ENCODE data around the gene GGA1.
A peak's percentile ranks its signal among the peaks of the same experiment; 100 is the strongest.
"Not testable (repeated sequence)": the region's sequence is repeated elsewhere in the genome, so short reads cannot be mapped to it uniquely, and the experiment has no call there.

Gene GGA1

DNA sequence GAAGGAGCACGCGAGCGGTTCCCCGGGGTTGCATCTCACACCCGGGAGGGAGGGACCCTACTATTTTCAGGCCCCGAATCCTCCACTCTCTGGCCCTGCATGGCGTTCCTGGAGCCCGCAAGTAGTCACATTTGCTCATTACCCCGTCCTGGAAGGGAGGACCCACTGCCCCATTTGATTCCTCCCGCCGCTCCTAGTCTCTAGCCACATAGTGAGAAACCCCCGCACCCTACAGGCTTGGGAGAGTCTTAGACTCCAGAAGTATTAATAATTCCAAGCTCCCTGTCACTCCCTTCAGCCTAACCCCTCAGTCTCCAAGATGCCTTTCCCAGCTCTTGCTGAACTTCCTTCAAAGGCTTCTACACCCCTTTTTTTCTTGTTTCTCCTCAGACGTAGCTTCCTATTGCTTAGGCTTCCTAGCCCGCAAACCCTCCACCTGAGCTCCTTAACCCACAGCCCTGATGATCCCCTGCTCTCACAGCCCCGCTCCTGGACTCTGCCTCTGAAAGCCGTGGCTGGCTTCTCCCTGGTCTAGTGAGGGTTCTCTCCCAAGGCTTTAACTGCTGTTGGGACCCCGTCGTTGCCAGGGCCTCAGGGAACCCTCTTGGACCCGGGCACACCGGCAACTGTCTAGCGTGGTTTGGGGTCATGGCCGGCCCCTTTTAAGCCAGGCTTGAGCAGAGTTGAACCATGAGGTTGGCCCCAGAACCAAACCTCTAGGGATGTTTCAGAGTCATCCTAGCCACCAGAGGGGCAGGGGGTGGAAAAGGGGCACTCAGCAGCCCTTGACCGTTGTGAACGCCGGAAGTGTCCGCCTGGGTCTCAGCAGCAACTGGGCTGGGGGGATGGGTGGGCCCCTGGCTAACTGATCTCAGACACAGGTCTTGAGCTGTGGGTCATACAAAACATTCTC lies 862 bp downstream of the GGA1 start:
- no peak for DNase-seq (ENCODE audit: low read depth in 2 of 3, low spot score in 2 of 3)

DNA sequence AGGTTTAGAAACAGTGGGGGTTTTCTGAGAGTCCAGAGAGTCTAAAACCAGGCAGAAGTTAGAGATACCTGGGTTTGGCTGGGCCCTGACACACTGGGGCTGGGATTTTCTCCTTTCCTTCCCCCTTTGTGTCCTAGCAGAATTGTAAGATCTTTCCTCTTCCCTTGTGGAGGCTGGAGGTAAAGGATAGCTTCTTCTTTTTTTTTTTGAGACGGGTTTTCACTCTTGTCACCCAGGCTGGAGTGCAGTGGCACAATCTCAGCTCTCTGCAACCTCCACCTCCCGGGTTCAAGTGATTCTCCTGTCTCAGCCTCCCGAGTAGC lies 1.5 kb downstream of the GGA1 start:
- not testable (repeated sequence) for DNase-seq (ENCODE audit: low read depth in 2 of 3, low spot score in 2 of 3)

DNA sequence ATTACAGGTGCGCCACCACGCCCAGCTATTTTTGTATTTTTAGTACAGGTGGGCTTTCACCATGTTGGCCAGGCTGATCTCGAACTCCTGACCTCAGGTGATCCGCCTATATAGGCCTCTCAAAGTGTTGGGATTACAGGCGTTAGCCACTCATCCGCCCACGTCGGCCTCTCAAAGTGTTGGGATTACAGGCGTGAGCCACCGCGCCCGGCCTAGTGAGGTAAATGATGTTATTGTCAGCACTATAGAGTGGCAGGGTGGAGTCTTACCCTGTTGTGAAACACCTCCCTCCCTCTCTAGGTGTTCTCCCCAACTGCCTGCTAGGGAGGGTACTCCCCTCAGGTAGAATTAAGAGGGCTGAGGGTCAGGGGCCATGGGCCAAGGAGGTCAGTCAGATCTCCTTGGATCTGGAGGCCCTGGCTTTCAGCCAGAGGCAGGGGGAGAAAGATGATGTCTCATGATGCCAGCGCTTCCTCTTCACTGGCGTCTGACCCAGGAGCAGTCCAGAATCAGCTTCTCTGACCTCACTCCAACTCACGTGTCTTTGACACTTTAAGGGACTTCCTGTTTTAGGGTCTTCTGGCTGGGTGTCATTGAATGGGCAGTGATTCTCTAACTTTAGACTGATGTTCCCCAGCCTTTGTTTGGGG lies 2.0 kb downstream of the GGA1 start:
- no peak for DNase-seq (ENCODE audit: low read depth in 2 of 3, low spot score in 2 of 3)

DNA sequence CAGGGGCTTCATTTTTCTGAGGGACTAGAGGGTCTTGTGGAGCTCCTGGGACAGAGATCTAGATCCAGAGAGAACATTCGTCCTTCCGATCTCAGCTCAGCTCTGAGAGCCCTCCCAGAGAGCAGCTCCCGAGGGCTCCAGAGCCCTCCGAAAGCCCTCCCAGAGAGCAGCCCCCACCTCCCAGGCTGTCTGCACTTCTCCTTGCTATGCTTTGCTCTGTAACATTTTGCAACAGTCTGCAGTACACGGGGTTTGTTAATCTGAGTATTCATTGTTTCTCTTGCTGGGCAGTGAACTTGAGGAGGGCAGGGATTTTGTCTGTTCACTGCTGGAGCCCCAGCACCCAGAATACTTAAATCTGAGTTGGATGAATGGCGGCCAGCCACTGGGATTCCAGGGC lies 2.6 kb downstream of the GGA1 start:
- no peak for DNase-seq (ENCODE audit: low read depth in 2 of 3, low spot score in 2 of 3)

DNA sequence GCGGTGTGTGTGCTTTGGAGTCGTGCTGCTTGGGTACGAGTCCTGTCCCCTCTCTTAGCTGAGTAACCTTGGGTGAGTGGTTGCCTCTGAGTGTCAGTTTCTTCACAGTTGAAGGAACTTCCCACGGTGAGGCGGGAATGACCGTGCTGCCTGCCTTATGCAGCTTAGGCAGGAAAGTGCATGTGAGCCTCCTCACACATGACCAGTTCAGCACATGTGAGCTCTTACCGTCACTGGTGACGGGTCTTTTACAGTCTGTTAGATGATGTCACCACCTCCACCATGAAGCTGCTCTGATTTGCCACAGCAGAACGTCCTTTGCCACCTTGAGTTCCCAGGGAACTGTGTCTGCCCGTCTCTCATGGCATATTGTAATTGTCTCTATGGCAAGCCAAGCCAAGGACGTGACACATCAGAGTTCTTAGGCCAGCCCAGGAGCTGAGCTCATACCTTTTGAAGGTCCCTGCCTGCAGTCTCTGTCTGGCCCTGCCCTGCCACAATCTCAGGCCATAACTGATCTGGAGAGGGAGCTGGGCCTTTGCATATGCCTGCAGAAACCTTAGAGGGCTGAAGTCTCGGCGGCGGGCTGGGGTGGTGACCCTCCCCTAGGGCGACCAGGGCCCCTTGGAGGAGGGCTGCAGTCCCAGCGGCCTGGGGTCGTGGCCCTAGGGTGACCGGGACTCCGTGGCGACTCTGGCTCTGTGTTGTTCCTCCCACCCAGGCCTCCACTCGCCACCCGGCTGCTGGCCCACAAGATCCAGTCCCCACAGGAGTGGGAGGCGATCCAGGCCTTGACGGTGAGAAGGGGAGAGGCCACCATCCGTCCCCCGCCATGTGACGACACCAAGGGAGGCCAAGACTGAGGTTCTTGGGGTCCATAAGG lies 7.8 kb downstream of the GGA1 start:
- no peak for DNase-seq (ENCODE audit: low read depth in 2 of 3, low spot score in 2 of 3)

DNA sequence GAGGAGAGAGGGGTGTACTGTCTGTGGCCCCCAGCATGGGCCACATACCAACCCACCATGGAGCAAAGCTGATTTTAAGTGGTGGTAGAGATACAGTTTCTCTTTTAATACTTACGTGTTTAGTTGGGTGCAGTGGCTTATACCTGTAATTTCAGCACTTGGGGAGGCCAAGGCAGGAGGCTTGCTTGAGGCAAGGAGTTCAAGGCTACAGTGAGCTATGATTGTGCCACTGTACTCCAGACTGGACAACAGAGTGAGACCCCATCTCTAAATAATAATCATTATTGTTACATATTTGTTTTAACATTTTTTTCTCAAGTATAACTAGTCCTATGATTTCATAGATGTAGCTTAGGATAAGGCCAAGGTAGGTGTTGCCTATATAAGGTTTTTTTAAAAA lies 8.8 kb downstream of the GGA1 start:
- DNase-seq (ENCODE audit: low read depth in 2 of 3, low spot score in 2 of 3), result no peak

DNA sequence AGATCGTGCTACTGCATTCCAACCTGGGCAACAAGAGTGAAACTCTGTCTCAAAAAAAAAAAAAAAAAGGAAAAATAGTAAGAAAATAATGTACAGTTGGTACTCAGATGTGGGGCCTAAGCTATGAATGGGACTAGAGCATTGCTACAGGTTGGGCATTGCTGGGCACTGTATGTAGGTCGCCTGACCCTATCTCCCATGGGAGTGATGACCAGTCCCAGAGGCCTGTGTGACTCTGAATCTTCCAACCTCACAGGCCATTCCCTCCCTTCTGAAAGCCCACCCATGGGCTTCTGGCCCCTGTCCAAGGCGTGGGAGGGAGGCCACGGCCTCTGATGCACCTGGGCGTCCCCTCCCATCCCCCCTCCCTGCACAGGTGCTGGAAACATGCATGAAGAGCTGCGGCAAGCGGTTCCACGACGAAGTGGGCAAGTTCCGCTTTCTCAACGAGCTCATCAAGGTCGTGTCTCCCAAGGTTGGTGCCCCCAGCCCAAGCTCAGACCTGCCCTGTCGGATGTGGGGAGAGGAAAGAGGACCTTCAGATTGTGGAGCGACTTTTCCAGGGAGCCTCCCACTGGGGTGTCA lies 9.5 kb downstream of the GGA1 start:
- no peak for DNase-seq (ENCODE audit: low read depth in 2 of 3, low spot score in 2 of 3)

DNA sequence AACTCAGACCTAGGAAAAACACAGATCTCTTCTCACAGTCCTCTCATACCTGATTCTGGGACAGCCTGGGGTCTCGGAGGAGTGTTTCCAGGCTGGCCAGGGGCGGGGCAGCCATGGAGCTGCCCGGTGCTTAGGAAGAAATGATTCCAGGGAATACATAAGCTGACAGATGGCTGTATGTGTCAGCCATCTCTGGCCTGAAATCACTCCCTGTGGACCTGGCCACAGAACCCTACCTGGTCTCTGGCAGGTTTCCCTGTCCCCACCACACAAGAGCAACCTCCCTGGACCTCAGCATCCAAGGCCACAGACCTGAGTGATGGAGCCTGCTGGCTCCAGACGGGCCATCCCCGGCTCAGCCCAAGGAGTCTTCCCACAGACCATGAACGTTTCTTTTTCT lies 10.0 kb downstream of the GGA1 start:
- DNase-seq (ENCODE audit: low read depth in 2 of 3, low spot score in 2 of 3), result no peak

DNA sequence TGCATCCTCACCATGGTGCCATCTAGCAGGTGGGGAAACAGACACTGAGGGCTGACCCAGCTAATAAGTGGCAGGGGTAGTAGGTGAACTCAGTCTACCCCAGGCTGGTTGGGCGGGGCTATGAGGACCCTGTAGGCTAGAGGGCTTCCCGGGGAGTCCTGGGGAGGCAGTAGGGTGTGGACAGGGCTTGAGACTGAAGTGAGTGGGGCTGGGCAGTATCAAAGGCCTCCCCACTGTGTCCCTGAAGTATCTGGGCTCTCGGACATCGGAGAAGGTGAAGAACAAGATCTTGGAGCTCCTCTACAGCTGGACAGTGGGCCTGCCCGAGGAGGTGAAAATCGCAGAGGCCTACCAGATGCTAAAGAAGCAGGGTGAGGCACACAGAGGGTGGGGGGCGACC lies 11.4 kb downstream of the GGA1 start:
- DNase-seq (ENCODE audit: low read depth in 2 of 3, low spot score in 2 of 3), result no peak

DNA sequence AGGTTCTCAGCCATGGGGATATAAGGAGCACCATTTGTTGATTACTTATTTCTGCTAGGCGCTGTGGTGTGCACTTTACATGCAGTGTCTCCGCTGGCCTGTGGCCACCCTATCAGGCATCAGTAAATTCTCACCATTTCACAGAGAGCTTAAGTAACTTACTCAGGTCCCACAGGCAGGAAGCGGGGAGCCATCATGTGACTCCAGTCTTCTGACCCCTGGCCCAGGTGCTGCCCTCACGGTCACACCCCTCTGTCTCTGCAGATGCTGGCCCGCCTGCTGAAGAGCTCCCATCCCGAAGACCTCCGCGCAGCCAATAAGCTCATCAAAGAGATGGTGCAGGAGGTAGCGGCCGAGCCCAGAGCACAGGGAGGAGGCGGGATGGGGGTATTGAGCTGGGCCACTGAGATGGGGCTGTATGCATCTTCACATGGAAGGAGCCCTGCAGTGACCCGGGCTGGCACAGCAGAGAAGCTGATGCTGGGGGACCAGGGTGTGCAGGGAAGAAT lies 12.8 kb downstream of the GGA1 start:
- no peak for DNase-seq (ENCODE audit: low read depth in 2 of 3, low spot score in 2 of 3)

DNA sequence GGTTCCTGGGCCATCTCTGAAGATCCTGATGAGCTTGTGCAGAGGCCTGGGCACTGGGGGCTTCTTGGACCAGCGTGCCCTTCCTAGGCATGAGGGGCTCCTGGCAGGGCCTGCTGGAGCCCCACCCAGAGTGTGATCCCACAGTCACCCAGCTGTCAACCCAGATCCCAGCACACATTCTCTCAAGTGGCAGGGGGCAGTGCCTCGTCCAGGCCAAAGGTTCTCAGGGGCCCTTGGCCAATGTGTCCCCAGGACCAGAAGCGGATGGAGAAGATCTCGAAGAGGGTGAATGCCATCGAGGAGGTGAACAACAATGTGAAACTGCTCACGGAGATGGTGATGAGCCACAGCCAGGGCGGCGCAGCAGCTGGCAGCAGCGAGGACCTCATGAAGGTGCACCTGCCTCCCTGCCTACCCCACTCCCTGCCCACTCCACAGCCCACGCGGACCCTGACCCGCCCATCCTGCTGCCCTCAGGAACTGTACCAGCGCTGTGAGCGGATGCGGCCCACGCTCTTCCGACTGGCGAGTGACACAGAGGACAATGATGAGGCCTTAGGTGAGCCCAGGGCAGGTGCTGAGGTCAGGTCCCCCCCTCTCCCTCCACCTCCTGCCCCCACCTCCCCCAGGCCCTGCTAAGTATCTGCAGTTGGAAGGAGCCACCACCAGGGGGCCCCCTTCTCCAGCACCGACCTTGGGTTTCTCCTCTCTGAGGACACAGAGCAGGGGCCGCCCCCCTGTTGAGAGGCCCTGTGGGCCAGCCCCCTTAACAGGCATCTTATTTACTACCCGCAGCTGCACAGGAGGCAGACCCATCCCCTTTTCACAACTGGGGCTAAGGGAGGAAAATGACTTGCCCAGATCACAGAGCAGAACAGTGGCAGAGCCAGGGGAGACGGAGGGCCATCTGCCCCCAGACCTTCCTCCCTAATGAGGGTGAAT lies 14.7 kb downstream of the GGA1 start:
- DNase-seq (ENCODE audit: low read depth in 2 of 3, low spot score in 2 of 3), result peak in 1 of 3 experiments; percentile 79

DNA sequence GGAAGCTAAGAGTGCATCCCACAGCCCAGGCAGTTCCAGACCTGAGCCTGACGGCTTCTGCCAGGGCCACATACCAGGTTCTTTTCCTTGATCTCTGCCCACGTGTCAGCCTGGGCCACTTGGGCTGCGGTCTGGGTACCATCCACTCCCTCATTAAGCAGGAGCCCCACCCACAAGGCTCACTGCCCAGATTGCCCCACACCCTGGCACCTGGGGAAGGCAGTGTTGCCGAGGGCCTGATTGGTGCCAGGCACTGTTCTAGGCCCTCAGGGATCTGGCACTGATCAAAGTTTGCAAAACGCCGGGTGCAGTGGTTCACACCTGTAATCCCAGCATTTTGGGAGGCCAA lies 15.4 kb downstream of the GGA1 start:
- no peak for DNase-seq (ENCODE audit: low read depth in 2 of 3, low spot score in 2 of 3)

DNA sequence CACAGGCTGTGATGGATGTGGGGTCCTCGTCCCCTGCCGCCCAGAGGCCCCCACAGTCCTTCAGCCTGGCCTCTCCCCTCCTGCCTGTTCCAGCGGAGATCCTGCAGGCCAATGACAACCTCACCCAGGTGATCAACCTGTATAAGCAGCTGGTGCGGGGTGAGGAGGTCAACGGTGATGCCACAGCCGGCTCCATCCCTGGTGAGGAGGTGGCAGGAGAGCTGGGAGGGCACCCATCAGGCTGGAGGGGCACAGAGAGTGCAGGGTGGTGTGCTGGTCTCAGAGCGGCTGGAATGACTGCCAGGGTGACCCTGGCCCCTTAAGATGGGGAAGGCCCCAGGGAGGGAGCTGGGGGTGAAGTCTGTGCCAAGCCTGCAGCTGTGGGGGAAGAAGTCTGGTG lies 16.2 kb downstream of the GGA1 start:
- no peak for DNase-seq (ENCODE audit: low read depth in 2 of 3, low spot score in 2 of 3)

DNA sequence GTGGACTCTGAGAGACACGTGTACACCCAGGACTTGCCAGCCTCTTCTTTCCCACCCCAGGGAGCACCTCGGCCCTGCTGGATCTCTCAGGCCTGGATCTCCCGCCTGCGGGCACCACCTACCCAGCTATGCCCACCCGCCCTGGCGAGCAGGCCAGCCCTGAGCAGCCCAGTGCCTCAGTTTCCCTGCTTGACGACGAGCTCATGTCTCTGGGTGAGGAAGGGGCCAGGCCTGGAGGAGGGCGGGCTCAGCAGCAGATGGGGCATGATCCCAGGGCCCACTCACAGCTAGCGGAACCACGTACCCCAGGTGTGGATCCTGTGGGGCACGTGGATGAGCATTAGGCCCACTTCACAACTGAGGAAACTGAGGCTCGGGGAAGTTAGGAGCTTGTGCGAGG lies 17.1 kb downstream of the GGA1 start:
- no peak for DNase-seq (ENCODE audit: low read depth in 2 of 3, low spot score in 2 of 3)

DNA sequence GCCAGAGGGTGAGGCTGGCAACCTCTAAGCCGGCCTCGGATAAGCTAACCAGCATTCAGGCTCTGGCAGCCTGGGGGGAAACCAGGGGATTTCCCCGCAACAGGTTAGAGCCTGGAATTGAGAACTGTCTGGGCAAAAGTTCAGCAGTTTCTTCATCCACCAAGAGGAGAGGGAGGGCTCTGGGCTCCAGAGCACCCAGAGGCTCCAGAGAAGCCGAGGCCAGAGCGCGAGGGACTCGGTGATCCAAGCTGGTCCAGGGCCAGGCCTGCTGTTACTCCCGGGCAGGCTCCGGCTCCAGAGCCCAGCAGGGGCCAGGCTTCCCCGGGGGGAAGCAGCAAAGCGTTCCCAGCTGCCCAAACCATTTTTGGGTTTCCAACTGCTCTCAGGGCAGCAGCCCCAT lies 17.5 kb downstream of the GGA1 start:
- no peak for DNase-seq (ENCODE audit: low read depth in 2 of 3, low spot score in 2 of 3)

DNA sequence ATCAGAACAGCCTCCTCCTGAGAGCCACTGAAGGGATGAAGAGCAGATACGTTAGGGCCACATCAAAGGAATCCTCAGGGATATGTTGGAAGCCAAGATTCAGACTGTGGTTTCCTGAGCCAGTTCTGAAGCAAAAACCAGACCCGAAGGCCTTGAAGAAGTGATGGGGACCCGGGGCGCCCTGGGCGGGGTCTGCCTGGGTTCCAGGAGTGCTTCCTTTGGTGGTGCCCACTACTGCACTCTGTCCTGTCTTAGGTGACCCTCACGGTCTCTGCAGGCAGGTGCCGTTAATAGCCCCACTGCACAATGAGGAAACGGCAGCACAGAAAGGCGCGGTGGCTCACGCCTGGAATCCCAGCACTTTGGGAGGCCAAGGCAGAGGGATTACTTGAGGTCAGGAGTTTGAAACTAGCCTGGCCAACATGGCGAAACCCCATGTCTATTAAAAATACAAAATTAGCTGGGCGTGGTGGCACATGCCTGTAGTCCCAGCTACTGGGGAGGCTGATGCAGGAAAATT lies 18.0 kb downstream of the GGA1 start:
- DNase-seq (ENCODE audit: low read depth in 2 of 3, low spot score in 2 of 3), result no peak

DNA sequence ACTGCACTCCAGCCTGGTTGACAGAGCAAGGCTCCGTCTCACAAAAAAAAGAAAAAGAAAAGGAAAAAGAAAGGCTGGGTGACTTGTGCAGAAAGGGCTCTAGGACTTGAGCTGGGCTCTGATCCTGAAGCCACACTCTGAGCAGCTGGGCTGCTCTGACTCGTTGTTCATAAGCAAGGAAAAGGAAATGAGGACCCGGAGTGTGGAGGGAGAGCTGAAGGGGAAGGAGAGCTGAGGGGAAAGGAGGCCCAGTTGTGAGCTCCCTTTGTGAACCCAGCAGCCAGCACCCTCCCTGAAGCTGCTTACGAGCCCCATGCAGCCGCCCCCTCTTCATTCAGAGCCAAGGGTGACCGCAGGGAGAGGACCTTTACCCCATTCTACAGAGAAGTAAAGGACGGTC lies 18.5 kb downstream of the GGA1 start:
- no peak for DNase-seq (ENCODE audit: low read depth in 2 of 3, low spot score in 2 of 3)

DNA sequence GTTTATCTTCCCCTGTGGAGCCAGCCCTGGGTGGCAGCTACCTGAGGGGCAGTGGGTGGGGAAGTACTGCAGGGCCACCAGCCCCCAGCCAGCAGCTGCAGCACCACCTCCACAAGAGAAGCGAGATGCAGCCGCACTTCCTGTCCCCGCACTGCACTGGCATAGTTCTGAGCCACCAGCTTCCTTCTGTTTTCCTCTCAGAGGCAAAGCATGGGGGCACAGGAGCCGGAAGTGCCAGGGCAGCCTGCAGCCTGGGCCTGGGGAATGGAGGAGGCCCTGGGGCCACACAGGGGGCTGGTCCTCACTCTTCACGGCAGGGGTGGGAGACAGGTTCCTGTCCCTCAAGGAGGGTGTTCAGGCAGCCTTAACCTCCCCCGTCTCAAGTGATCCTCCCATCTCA lies 18.9 kb downstream of the GGA1 start:
- DNase-seq (ENCODE audit: low read depth in 2 of 3, low spot score in 2 of 3), result no peak

DNA sequence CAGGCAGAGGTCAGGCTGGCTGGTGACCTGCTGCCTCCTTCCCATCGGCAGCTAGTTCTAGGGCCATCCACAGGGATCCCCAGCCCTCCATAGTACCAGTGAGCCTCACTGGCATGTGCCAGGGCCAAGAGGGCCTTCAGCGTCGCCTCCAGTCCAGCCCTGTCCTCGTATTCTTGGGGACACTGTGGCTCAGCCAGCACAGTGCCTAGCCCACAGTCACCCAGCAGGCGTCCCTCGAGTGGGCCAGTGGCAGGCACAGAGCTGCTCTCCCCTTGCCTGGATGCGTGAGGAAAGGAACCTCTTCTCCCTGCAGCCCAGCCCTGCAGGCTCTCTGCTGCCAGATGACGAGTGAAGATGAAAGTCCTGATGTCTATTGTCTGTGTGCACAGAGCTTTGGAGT lies 20.2 kb downstream of the GGA1 start:
- no peak for DNase-seq (ENCODE audit: low read depth in 2 of 3, low spot score in 2 of 3)

DNA sequence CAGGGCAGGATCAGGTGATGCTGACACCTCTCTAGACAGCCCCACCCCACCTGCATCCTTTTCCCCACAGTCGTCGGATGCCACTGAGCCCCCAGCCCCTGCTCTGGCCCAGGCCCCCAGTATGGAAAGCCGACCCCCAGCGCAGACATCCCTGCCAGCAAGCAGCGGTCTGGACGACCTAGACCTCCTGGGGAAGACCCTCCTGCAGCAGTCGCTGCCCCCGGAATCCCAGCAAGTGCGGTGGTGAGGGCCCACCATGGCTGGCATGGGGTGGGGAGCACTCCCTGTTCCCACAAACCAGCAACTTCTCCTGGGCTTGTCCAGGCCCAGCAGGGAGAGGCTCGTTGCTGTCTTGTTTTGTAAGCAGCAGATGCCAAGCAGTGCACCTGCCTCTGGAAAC lies 21.3 kb downstream of the GGA1 start:
- no peak for DNase-seq (ENCODE audit: low read depth in 2 of 3, low spot score in 2 of 3)

Data from activated CD8-positive, alpha-beta memory T cell treated with anti-CD3 and anti-CD28 coated beads for 48 hours (primary cell).